ENCODE measurements around the gene CPNE8.

Gene CPNE8

DNA sequence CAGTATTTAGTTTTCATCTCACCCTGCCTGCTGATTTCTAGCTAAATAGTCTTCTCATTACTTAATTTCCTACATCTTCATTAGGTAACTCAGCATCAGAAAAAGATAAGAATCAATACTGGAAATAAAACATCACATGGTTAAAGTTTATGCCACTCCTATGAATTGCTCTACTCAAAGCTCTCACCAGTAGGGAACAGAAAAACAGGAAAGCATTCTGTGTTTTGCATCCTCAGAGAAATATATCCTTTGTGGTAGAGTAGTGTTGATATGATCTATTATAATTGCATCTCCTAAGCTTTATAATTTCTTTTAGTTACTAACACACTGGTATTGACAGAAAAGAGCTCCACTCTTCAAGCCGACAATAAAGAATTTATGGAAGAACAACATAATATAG is 9.9 kb downstream of the CPNE8 start:
- no peak for ATAC-seq

DNA sequence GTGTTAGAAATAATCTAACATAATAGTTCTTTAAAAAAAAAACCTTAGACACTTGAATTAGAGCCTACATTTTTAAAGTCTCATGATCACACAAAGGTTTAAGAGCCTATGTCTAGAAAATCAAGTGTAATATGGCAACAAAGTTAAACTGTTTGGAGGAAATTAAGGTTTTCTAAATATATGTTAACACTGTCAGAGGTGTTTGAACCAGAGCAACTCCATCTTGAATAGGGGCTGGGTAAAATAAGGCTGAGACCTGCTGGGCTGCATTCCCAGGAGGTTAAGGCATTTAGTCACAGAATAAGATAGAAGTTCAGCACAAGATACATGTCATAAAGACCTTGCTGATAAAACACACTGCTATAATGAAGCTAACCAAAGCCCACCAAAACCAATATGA is 12.4 kb downstream of the CPNE8 start:
- ATAC-seq = no peak
- DNase-seq = no peak

More for the DNA sequence above, 9.9 kb downstream of the CPNE8 start:
- DNase-seq = no peak

DNA sequence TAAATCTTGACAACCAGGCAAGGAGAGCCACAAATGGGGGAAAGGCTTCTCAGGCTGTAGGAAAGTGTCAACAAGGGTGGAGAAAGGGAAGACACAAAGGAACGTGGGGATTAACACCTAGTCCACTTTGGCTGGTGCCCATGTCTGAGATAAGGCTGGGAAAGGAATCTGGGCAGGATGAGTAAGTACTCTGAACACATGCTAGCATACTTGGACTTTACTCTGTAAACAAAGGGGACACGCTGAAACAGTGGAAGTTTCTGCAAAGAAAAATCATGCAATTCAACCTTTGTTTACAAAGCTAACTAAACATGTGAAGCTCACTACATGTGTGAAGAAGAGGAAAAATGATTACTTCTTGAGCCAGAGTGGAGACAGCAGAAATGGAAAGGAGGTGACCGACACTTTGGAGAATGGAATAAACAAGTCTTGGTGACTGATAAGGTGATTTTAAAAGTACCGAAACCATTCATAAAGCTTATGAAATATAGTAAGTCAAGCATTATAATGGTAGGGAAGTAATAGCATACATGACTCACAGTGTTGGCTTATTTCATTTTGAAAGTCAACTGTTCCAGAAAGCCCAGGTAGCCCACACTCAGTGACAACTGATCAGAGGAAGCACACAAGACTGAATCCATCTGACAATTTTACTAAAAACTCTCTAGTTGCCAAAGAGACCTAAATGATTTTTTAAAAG is 13.2 kb downstream of the CPNE8 start:
- ATAC-seq = no peak
- DNase-seq = no peak

DNA sequence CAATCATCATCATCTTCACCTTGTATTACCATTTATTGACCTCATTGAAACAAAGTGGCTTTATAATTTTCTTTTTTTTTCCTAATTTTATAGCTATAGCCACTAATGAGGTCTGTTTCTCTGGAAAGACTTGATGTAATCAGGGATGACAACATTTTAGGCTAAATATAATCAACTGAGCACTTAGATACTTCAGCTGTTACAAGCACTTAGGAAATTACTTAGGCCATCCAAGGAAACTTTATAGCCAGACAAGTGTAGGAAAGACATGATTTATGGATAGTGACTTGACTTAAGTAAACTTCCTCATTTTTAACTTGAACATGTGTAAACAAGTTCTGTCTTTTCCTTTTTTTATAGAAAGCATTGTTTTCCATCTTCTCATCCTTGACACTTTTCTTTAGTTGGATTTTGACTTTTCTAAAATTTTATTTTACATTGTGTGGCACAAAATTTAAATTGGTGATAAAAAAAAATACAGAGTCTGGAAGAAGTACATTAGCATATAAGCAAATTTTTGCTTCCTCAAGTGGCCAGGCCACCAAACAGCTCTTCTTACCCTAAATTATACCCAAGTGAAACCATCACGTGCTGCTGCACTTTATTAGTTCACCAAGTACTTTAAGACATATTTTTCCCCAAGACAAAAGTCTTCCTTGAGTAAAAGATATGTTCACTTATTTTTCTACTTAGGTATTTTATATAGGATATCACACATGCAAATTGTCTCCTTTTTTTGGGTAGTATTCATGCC is 15.1 kb downstream of the CPNE8 start:
- DNase-seq = no peak
- no peak for ATAC-seq

DNA sequence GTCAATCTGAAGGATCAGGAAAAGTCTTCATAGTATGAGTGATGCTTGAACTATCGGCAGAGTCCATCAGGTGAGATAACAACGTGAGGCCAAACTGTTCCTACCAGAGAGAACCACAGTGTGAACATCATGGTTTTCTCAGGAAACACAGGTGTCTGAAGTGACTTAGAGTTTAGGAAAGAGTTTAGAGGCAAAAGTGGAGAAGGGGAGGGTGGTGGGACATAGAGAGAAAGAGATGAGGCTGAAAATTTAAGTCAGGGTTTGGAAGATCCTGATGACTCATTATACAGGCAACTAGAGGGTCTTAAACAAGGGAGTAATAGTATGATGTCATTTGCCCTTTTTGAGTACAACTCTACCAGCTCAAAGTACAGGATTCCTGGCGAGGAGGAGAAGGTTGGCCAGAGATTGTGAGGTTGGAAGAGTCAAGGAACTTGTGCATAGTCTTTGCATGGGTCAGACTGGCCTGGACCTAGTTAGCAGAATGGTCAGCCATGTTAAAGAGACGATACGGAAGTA is 16.0 kb downstream of the CPNE8 start:
- no peak for ATAC-seq

DNA sequence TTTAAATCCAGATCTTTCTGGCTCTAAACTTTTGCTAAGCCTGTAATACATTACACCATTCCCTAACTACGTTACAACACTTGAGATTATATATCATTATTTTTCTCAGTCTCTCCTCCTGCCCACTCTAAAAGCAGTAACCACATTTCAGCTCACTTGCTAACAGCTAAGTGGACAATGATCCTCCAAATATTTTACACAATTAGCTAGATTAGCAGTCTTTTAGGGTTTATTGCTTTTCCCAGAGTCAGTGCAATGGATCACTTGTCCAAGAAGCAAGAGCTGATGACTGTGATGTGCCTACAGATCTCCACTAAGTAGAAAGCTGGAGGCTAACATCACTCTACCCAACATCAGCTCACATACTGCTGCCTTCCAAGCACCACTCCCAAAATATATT is 17.6 kb downstream of the CPNE8 start:
- no peak for ATAC-seq

More for the DNA sequence above, 16.0 kb downstream of the CPNE8 start:
- no peak for DNase-seq

DNA sequence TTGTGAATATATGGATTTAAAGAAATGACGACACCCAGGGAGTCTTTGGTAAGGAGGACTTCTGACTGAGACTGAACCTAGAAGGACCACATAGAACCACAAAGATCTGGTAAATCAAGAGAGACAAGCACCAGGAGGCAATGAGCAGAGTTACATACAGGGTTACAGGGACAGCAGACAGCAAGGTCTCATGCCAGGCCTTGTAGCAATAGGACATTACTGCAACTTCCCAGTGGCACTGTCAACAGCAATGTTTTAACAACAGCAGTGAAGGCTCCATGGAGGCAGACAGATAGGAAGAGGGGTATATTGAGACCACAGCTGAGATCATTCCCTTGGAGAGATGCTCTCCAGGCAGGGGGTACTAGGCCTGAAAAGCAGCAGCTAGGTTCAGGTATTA is 18.5 kb downstream of the CPNE8 start:
- ATAC-seq (no peak), DNase-seq (no peak)

More for the DNA sequence above, 17.6 kb downstream of the CPNE8 start:
- DNase-seq = no peak

DNA sequence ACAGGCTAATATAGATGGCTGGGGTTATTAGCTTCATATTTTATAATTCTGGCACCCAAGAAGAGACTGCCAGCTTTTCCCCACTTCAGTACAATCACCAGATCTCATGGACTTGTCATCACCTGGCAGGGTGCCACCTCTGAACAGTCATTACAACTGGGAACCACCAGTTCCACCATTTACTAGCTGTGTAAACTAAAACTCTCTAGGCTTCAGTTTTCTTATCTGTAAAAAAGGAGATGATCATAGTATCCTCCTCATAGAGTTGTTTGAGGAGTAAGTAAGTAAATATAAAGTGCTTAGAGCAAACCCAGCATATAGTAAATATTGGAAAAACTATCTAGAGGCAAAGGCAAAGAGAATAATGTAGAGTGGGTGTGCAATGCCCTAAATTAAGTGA is 19.3 kb downstream of the CPNE8 start:
- no peak for DNase-seq
- ATAC-seq = no peak

DNA sequence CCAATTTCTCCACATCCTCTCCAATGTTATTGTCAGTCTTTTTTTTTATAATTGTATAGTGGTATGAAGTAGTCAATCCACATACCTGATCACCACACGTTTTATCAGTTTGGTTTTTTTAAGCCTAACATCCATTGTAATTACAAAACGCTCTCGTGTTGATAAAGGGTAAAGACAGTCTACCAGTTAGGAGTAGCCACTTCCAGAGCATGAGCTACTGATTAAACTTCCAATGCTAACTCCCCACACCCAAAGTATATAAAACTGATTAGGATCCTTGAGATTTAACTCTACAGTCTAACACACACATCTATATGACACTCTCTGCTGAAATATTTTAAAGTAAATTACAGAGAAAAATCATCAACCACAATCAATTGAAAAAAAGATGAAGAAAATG is 20.7 kb downstream of the CPNE8 start:
- ATAC-seq (no peak), DNase-seq (no peak)

DNA sequence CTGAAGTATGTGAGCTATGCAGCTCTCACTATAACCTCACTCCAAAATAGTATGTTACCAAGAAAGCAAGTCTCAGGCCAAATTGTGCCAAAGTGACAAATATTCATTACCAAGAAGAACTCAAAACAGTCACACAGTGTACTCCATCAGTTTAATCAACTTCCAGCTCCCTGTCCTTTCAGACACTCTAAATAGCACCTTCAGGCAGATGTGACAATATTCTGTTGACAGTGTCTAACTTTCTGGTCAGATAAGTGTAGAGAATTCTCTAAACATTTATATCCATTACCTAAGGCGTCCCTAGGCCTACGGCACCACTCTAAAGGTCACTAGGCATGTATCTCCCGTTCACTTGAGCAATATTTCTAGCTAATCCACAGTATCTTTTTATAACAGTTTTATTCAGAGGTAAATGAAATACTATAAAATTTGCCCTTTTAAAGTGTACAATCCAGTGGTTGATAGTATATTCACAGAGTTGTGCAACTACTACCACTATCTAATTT is 21.7 kb downstream of the CPNE8 start:
- ATAC-seq = no peak

DNA sequence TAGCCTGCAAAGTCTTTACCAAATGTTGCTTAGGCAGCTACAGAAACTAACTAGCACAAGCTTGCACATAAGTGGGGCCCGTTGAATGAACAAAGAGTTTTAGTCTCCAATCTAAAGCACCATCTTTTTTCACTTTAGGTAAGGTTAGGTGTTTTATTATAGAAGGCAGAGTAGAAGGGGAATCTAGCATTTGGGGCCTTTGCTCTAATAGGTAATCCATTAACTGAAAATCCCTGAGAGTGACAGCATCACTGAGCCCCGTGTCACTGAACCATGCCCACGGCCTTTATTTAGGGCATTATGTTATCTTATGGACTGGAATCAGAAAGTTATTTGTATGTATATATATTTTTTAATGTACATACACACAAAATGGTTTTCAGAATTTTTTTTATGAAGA is 25.1 kb downstream of the CPNE8 start:
- no peak for DNase-seq
- no peak for ATAC-seq

More for the DNA sequence above, 21.7 kb downstream of the CPNE8 start:
- no peak for DNase-seq

DNA sequence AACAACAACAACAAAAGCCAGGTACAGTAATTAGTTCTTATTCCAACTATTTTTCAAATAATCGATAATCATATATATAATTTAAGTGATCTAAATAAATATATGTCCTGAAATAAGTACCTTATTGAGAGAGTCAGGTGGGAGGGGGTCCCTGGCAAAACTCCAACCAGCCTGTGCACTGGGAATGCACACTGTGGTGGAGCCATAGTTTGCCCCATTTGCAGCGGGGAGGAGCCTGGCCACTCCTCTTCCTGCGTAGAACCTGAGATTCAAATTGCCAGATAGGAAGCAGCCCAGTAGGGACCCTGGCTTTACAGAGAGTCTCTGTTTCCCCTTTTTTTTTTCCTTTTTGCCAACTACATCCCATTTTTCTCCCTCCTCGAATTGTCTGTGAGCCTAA is 26.4 kb downstream of the CPNE8 start:
- DNase-seq (no peak), ATAC-seq (no peak)

DNA sequence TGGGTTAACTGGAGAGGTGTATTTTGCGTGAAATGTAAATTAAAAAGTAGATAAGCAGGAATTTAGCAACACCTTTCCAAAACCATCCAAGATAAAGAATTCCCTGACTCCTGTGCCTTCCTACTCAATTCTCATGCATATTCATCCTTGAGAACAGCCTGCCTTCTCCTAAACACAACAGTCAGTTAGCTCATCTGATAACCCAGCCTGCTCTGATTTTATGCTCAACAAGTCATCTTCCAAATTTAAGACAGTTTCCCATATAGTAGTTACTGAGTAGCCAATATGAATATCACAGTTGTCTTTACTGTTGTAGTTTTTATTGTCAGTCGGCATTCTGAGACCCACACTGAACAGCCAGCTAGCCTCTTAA is 27.1 kb downstream of the CPNE8 start:
- DNase-seq (no peak), ATAC-seq (no peak)

DNA sequence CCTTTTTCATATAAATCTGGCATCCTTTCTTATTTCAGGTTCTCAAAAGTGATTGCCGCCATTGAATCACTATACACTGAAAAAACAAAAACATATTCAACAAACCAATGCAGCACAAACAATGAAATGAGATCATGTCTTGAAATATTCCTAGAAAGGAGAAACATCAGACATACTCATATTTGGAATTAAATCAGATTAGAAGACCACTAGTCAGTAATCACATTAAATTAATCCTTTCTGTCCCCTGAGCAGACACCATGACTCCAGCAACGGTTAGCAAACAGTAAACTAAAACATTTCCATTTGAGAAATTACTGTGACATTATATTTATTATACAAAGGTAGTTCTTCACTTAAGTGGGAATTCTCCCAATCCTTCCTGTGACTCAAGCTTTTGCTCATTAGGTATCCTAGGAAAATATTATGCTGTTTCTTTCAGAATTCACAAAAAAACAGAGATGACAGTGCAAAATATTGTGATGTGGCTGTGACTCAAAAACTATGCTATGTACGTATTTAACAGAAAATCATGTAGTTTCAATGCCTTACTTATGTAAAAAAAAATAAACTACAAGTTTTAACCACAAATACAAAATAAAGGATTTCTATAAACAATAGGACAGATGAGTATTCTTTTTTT is 29.7 kb downstream of the CPNE8 start:
- no peak for ATAC-seq

DNA sequence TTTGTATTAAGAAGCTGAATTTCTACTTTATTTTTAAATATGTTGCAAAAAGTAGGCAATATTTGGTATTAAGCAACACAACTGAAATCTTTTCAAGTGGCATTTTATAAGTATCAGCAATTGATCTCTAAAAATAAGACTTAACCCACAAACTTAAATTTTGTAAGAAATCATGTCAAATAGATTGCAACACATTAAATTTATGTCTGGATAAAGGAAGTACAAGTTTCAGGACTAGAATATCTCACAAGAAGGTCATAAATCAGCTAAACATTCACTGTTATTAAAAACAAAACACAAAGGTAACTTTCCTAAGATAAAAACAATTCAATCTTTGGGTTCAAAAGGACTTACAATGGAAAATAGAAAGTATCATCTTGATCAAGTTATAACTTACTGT is 32.8 kb downstream of the CPNE8 start:
- no peak for ATAC-seq
- DNase-seq = no peak

More for the DNA sequence above, 29.7 kb downstream of the CPNE8 start:
- DNase-seq = no peak

DNA sequence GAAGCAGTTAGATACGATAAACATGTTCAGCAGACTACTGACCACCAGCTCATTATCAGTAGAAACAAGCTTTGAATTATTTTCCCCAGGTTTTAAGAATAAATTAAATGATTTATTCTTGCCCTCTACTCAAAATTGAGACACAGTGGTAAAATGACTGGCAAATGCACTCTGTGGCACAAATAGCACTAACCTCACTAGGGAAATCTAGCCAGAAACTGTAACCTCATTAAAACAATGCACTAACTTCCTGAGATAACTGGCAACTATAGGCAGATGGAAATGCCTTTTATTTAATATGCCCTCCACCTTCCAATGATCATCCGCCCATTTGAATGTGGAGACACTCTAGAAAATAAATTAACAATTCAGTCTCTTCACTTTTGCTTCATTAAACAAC is 33.2 kb downstream of the CPNE8 start:
- DNase-seq (no peak), ATAC-seq (no peak)

DNA sequence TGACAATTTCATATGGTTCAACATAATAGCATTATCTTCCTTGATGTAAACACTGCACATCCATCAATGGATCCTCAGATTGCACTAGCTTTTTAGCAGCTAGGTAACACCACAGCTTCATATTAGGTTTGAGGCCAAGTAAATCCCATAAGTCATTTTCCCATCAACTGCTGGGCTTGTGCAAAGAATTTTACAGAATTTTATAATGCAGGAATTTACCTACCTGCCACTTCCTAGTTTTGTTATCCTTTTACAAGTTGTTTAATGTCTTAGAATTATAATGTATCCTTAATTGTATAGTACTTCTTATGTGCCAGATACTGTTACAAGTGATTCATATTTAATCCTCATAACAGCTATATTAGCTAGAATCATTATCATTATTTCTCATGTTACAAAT is 36.4 kb downstream of the CPNE8 start:
- no peak for ATAC-seq
- DNase-seq = no peak

DNA sequence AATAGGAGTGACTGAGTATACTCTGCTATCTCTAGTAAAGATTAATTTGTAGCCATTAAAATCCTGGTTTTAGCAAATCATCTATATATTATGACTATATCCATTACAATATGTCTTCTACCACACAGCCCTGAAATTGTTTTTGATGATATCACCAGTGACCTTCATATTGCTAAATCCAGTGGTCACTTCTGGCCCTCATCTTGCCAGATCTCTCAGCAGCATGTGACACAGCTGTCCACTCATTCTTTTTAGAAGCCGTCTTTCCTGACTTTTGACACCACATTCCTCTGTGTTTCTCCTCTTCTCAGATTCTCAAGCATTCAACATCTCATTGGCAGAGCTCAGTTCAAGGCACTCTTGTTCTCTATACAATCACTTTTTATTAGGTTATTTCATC is 54.9 kb downstream of the CPNE8 start:
- DNase-seq = no peak
- no peak for ATAC-seq

DNA sequence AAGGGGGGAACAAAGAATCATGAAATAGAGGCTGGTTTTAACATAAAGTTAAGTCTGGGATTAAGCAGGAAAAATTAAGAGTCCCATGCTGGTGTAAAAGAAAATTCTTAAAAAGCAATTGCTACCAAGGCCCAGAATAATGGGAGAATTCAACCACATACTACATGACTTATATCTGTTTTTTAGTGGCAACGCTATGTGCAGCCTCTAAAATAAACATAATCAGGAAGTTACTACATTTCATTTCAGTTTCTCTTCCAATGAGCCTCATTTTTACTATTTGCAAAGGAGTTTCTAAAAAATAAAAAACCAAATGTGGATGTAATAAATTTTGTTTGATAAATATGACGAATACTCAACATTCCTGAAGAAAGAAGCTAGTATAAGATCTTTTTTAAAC is 58.1 kb downstream of the CPNE8 start:
- ATAC-seq (no peak), DNase-seq (no peak)

DNA sequence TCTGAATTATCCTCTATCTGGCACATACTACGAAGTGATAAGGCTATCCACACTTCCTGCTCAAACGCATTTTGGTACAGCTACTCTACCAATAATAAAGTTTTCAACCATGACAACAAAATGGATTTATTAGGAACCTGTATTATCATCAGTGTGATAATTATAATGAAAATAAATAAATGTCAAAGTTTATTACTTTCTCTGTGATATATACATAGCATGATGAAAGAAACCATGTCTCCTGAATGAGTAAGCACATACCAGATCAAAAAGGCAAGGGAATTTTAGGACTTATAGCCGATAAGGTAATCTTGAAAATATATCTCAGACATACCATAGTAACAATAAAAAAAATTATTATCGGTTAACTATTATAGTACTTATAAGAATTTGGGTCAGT is 61.1 kb downstream of the CPNE8 start:
- DNase-seq (no peak), ATAC-seq (no peak)

DNA sequence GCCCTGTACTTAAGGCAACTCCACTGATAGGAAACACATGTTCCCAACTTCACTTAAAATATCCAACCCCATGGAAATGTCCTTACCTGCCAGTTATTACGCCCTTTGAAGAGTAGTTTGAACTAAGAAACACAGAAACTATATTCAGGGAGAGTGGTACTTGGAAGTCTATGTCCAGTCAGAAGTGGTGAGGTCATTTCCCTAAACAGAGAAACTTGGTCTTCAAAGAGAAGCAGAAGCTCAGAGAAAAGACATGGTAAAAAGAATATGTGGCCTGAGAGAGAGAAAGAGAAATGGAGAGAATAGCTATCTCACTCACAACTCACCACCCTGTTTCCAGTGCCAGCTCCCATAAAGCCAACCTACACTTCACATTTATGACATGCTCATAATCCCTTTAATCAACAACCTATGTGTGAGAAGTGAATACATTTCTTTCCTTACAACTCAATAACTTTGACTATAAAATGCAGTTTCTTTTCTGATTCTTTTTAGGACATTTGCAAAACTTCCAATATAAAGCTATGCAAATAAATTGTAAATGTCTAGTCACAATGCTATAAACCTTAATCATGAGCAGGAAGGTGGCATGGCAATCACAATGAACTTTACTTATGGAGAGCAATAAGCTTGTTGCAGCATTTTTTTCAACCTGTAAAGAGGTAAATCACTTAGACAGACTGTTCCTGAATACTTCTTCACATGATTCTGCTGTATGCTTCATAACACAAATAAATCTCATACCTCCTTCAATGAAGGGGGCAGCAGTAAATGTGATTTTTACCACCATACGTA is 67.1 kb downstream of the CPNE8 start:
- no peak for DNase-seq
- ATAC-seq = no peak

DNA sequence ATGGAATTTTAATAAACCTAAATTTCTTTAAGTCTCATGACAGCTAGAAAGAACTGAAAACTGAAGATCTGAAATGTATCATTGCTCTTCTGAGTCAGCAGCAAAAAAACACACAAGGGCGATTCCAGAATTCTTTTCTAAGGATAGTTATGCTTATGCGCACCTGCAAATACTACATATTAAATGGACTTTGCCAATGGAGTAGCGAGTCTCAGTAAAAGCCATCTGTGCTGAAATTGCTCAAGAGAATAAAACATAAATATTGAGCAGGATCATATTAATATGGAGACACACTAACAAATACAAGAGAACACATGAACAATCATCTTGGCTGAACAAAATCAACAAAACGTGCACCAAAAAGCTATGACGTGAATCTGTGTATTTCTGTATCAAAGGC is 73.7 kb downstream of the CPNE8 start:
- no peak for DNase-seq

More for the DNA sequence above, 73.7 kb downstream of the CPNE8 start:
- no peak for ATAC-seq

Data from stimulated activated naive CD8-positive, alpha-beta T cell treated with anti-CD3 and anti-CD28 coated beads, Interleukin-15, Interleukin-2, amounts not matched to agents 100 U/mL and 50 U/mL, for 24 hours (primary cell).